ENCODE measurements around the gene OR11L1. TPM values are rescaled to one million over a fixed set of nuclear protein-coding genes. Genes with fewer than 3 reads are reported as not detected.
A peak's percentile ranks its signal among the peaks of the same experiment; 100 is the strongest.

The OR11L1 gene
- total RNA-seq (2013): not detected
- polyA plus RNA-seq (not detected), polyA minus RNA-seq (not detected in 2 replicates), total RNA-seq (0 to 0.58 (median 0) reads per million in 11 experiments)

- no peaks in the 10 kb centered on the region for H3K9me3 Mint-ChIP-seq
- WGBS (ENCODE audit: insufficient coverage): no CpG with 5 or more reads among the region's 2 CpGs
- H3K79me2 ChIP-seq (ENCODE audit: insufficient read depth, low read length): no peaks in the 10 kb centered on the region
- intact Hi-C loops (cut with micrococcal nuclease): no loop called here
- no peaks in the 10 kb centered on the region for H4K20me1 ChIP-seq (ENCODE audit: insufficient read depth, low read length)
- H3K4me1 Mint-ChIP-seq: peaks cover 3% of the 10 kb centered on the region
- TF ChIP-seq CTCF (IDR thresholded peaks at IDR 0.05): no peak
- no peak within 1 kb of the TSS for H3K9ac ChIP-seq (ENCODE audit: insufficient read depth, low read length, poor library complexity, severe bottlenecking)
- H3K4me1 ChIP-seq (ENCODE audit: control insufficient read depth in 1 of 2, insufficient read depth in 2 of 2, low read length in 2 of 2): no peaks in the 10 kb centered on the region
- peaks cover 1 to 2% (median 1%) of the 10 kb centered on the region in 3 donors for H3K27me3 Mint-ChIP-seq (ENCODE audit: low read depth in 3 of 3)
- H2AFZ ChIP-seq (ENCODE audit: insufficient read depth, low read depth, low read length, poor library complexity, severe bottlenecking): no peak within 1 kb of the TSS
- no peak within 1 kb of the TSS for H3K27ac Mint-ChIP-seq
- no peak within 1 kb of the TSS for H3K4me3 Mint-ChIP-seq
- H3K4me2 ChIP-seq (replicated peaks; ENCODE audit: extremely low read depth, low read length, poor library complexity, severe bottlenecking): no peak within 1 kb of the TSS
- no peak within 1 kb of the TSS for H3K4me3 ChIP-seq (replicated peaks in 1 of 3; ENCODE audit: low read depth in 2 of 3, low read length in 3 of 3)
- no peak within 1 kb of the TSS for H3K27ac ChIP-seq (ENCODE audit: low read depth in 1 of 2, low read length in 2 of 2)
- no peaks in the 10 kb centered on the region for H3K27me3 ChIP-seq (ENCODE audit: control insufficient read depth in 2 of 2, insufficient read depth in 2 of 2, low read length in 2 of 2)
- no peaks in the 10 kb centered on the region for H3K36me3 Mint-ChIP-seq
- H3K36me3 ChIP-seq (replicated peaks in 1 of 2; ENCODE audit: control insufficient read depth in 1 of 2, insufficient read depth in 2 of 2, low read length in 2 of 2): no peaks in the 10 kb centered on the region
- no peaks in the 10 kb centered on the region for H3K9me3 ChIP-seq (replicated peaks in 1 of 2; ENCODE audit: control insufficient read depth in 1 of 2, insufficient read depth in 1 of 2, low read length in 2 of 2)
- DNase-seq: no peak
Observed at GRCh38 chr1:247841796-247842195, at the start of gene OR11L1. OR11L1 (minus strand) TSS chr1:247841896; CDS start chr1:247841896, 0 bp downstream.

- H3K36me3 Mint-ChIP-seq: no peaks in the 10 kb centered on the region
- Histone ChIP-seq H3K27me3 (ENCODE audit: control insufficient read depth in 2 of 2, insufficient read depth in 2 of 2, low read length in 2 of 2) (no peaks in the 10 kb centered on the region), H3K79me2 (ENCODE audit: insufficient read depth, low read length) (no peaks in the 10 kb centered on the region), H3K4me2 (replicated peaks; ENCODE audit: extremely low read depth, low read length, poor library complexity, severe bottlenecking) (no peak overlapping the region), H3K9me3 (replicated peaks in 1 of 2; ENCODE audit: control insufficient read depth in 1 of 2, insufficient read depth in 1 of 2, low read length in 2 of 2) (no peaks in the 10 kb centered on the region), H3K27ac (ENCODE audit: low read depth in 1 of 2, low read length in 2 of 2) (no peak overlapping the region), H3K36me3 (replicated peaks in 1 of 2; ENCODE audit: control insufficient read depth in 1 of 2, insufficient read depth in 2 of 2, low read length in 2 of 2) (no peaks in the 10 kb centered on the region), H4K20me1 (ENCODE audit: insufficient read depth, low read length) (no peaks in the 10 kb centered on the region), H3K9ac (ENCODE audit: insufficient read depth, low read length, poor library complexity, severe bottlenecking) (no peak overlapping the region), H3K4me1 (ENCODE audit: control insufficient read depth in 1 of 2, insufficient read depth in 2 of 2, low read length in 2 of 2) (no peaks in the 10 kb centered on the region), H2AFZ (ENCODE audit: insufficient read depth, low read depth, low read length, poor library complexity, severe bottlenecking) (no peak overlapping the region), H3K4me3 (replicated peaks in 1 of 3; ENCODE audit: low read depth in 2 of 3, low read length in 3 of 3) (no peak overlapping the region)
- intact Hi-C loops (cut with micrococcal nuclease): no loop called here
- no peak overlapping the region for H3K4me3 Mint-ChIP-seq
- DNase-seq: no peak
- H3K4me1 Mint-ChIP-seq: no peaks in the 10 kb centered on the region
- no peak for TF ChIP-seq CTCF (IDR thresholded peaks at IDR 0.05)
- H3K9me3 Mint-ChIP-seq: peaks cover 0 to 5% (median 0%) of the 10 kb centered on the region in 7 donors
- peak overlapping the region in 1 of 7 donors; percentile 18 for H3K27ac Mint-ChIP-seq
- H3K27me3 Mint-ChIP-seq (ENCODE audit: low read depth in 3 of 3): no peaks in the 10 kb centered on the region
- WGBS (ENCODE audit: insufficient coverage): 98% methylated on average over 7 of the region's 10 CpGs
Observed at GRCh38 chr1:247884797-247885413, 43.2 kb upstream of the OR11L1 start.

All from CD14-positive monocyte (primary cell).